Stimulated activated CD4-positive, alpha-beta T cell treated with anti-CD3 and anti-CD28 coated beads, Interleukin-4, amount 100 ng/mL, for 4 hours (primary cell): Measurements from ENCODE around the gene CFAP161.
"Not testable (repeated sequence)": the region's sequence is repeated elsewhere in the genome, so short reads cannot be mapped to it uniquely, and the experiment has no call there.

ENCODE experiments used
- DNase-seq, 2 experiments: peaks; one replicate each; pipeline ENCODE4 v3.0.0-alpha.2; 2020

CFAP161 gene

DNA sequence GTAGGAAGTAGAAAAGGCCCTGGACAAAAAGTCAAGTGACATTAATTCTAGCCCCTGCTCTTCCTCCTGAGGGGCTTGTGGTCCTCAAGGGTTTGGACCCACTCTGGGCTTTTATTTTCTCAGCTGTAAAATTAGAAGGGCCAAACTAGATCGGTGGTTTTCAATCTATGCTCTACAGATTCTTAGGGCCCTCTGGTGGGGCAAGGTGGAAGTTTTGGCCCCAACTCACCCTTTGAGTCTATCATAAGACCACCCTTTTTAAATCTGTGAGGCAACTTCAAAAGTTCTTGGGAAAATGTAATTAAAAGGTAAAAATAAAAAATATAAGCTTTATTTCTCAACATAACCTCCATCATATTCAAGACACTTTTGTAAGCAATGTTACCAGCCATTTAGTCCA, 25.6 kb upstream of the CFAP161 start:
- DNase-seq = no peak

DNA sequence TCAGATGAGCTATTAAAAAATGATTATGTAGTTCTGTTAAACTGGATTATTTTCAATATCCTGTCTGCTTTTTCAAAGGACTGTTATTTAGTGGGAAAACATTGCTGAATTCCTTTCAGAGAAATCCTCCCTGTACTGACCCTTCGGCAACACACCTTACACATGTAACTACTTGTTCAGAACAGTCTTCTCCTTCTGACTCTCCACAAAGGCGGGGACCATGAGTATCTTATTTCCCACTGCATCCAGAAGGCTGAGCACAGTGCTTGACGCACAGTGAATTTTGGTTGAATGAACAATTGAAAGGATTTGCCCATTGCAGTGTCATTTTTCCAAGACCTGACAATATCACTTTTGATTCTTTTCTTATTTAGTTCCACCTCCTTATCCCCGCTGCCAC, 23.1 kb upstream of the CFAP161 start:
- DNase-seq = no peak

DNA sequence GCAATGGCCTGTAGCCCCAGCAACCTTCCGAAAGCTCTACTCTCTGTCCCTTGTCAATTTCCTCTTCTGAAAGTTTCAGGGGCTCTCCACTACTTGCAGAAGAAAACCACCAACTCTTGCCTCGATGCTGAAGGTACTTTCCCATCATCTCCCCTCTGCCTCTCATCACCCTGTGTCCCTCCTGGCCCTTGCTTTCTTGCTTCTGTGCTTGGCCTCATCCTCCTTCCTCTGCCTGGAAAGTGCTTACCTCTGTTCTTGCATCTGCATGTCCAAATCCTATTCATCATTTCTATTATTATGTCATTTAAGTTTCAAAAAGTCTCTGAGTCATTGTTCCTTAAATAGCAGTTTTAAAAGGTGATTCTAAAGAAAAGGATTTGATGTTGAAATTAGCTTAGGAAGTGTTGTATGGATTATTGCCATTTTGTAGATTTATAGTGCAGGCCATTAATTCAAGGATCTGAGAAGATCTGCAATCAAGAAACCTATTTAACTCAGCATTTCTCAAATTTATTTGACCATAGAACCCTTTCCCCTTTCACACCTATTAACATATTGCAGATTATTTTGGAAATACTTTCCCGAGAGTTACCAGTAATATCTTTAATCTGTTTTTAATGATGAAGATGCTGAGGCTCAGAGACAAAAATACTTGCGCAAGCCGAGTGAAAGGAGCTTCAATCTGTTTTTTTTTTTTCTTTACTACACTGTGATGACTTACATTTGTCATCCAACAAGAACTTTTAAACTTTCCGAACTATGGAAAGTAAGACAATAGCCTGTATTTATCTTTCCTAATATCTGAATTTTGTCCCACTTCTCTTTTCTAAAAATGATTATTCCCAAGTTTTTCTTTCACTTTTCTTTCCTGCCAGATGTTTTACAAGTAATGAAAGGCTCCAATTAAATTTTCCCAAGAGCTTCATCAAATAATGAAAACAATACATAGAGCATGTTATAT, 22.3 kb upstream of the CFAP161 start:
- DNase-seq = no peak

DNA sequence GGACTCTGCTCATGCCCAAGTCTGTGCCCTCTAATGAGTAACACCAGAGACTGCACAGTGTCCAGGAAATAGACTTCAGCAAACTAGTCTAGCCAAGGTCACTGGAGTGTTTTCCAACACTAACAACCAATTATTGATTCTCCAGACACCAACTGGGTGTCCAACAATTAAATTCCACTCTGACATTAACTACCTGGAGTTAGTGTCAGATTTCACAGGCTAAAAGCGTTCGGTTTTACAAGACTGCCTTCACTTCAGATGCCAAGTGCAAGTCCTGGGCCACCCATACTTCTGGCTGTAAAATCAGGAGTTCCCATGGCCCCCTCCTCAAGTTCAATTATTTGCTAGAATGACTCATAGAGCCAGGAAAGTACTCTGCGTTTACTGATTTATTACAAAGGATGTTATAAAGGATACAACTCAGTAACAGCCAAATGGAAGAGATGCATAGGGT, 20.8 kb upstream of the CFAP161 start:
- no peak for DNase-seq

DNA sequence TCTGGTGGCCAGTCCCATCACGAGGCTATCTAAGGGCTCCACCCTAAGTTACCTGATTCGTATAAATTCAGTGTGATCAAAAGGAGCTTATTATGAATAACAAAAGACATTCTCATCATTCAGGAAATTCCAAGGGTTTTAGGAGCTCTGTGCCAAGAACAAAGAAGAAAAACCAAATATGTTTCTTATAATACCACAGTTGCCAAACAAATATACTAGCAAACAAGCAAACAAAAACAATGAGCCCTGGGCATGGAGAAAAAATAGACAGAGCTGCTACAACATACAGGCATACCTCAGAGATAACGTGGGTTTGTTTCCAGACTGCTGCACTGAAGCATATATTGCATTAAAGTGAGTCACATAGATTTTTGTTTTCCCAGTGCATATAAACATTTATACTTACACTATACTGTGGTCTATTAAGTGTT, 20.2 kb upstream of the CFAP161 start:
- DNase-seq = no peak

DNA sequence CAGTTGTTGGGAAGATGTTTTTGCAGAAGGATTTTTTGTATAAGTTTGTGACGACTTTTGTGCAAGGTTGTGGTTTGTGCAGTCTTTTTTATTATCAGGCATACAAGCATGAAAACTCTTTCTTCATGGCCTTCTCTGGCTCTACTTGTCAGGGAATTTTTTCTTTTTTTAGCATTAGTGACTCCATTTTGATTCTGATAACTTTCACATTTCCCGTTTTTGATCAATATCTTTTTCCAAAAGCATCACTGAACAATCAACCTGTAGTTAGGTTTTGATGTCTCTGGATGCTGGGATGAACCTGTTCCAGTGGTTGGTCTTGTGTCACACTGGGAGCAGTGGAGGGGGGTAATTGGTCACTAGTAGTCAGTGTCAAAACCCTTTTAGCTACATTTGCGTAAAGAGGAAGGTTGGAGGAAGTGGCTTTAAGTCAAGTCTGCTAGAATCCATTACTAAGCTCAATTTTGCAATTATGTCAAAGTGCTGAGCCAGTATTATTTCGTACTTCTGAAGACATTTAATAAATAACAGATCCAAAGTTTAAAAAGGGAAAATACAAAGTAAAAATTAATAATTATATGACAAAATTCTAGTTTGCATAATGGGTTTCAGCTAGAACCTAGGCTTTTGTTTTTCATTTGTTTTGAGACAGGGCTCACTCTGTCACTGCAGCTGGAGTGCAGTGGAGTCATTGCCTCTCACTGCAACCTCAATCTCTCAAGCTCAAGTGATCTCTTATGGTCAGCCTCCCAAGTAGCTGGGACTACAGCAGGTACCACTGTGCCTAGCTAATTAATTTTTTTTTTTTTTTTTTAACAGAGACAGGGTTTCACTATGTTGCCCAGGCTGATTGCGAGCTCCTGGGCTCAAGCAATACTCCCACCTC, 18.8 kb upstream of the CFAP161 start:
- DNase-seq = no peak

DNA sequence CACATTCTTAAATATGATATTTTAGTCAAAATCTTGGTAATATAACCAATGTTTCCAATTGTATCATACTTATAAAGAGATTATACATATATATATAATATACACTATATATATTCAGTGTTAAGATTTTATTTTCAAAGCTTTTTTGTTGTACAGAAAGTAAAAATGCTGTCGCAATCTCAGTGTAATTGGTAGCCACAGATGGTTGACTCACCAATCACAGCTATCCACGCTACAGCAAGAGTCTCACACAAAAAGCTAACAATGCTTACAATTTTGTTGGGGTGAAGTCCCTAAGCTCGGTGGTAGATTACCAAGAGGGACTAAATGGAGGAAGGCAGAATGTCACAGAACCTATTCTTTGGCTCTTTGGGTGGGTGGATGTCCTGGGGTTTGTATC, 16.9 kb upstream of the CFAP161 start:
- no peak for DNase-seq

DNA sequence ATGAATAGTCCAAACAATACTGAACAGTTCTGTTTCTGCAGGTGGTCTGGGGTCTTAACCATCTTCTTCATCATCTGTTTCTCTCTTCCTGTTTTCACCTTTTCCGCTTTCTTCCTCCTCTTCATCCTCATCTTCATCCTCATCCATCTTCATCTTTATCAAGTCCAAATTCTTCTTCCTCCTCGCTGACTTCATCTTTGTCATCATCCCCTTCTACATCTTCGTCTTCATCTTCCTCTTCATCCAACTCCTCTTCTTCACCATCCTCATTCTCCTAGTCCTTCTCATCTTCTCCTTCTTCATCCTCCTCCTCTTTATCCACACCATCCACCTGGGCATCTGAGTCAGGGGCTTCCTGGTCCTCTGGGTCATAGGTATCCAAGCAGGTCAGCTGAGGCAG, 16.5 kb upstream of the CFAP161 start:
- no peak for DNase-seq

DNA sequence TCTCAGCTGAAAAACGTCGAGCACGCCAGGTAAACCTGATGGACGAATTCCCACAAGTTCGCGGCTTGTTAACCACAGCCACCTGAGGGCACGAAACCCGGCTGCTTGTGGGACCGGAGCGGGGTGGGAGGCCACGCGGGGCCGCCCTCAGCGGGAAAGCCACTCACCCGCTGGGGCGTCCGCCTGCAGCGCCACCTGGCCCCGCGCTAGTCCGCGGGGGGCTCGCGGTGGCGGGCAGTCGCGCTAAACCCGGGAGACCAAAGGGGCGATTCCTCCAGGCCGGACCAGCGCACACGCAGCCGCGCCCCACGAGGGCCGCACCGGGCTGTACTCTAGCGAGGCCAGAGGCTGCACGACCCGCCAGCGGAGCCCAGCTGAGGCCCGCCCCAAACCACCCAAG, 15.7 kb upstream of the CFAP161 start:
- no peak for DNase-seq

DNA sequence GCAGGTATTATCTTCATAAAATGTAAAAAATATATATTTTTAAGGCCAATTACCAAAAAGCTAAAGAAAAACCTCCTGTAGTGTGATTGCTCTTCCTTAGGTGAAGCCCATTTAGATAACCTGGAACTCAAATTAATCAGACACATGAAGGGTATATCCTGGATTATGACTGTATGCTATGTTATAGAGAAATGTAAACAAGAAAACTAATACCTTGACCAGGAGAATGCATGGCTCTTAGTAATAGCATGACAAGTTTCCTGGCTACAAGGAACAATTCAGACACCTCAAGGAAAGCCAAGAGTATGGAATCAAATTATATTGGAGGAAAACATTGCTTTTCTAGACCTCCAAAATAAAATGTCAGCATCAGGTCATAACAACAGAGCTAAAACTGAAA, 14.0 kb upstream of the CFAP161 start:
- no peak for DNase-seq

DNA sequence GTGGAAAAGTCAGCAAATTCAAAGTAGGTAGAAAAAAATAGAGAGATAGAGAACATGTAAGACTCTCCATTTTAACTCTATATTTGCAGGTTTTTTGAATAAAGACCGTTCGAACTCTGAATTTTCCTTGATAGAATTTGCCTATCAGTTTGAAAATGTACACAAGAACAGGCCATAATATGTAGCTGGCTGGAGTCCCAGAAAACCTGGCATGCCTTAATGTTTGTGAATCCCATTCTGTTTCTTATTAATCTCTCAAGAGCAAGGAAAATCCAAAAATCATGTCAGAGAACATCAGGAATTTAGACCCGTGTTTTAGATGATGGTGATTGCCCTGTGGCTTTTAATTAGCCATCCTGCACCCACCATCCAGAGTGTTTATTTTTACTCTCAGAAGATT, 7.2 kb upstream of the CFAP161 start:
- DNase-seq = no peak

DNA sequence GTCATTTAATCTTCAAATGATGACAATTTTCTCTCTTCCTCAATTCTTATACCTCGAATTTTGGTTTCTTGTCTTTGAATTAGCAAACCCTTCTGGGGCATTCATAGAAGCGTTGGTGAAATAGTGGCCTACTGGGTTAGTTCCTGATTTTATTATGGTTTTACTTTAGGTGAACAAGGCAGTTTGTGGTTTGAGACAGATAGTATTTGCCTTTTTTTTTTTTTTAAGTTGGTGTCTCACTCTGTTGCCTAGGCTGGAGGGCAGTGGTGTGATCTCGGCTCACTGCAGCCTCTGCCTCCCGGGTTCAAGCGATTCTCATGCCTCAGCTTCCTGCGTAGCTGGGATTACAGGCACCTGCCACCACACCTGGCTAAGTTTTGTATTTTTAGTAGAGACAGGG, 7.4 kb downstream of the CFAP161 start:
- not testable (repeated sequence) for DNase-seq

DNA sequence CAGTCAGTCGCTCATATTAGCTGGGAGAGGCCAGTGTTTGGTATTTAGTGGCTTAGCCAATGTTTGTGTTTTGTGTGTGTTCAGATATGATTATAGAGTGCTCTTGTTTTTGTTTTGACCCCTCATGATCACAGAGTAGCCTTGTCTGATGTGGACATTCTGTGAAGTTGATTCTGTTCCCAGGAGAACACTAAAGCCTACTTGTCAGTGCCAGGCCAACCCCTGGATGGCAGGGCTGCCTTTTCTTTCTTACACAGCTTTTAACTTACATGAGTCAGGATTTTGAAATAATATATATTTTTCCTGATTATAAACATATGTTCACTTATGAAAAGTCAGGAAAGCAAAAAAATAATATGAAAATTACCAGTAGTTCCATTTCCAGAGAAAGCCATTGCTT, 11.9 kb downstream of the CFAP161 start:
- no peak for DNase-seq

DNA sequence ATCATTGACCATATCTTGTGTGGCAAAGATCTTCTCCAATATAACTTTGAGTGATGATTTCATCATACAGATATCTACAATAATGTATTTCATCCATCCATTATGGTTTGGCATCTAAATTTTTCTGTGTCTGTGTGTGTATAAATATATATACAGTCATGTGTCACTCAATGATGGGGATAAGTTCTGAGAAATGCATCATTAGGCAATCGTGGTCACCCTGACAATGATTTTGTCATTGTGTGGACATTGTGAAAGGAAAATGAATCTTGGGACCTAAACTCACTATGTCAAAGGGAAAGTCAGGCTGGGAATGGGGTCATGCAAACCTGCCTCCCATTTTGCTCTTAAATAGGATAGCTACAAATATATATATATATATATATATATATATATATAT, 12.4 kb downstream of the CFAP161 start:
- no peak for DNase-seq

DNA sequence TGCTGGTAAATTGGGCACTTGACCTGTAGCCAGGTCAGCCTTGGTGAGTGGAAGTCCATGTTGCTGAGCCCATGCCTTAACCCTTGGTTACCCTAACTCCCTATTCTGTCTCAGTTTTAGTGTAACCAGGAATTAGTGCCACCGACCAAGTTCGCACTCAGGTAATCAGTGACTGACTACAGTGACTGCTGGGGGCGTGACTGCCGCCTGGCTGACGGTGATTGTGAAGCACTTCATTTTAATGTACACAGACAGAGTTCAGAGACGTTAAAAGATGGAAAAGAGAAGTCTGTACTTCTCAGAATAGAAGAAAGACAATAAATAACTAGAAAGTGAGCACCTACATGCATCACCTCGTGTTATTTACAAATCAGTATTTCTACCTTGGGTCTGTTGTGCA, 17.3 kb downstream of the CFAP161 start:
- DNase-seq = no peak

DNA sequence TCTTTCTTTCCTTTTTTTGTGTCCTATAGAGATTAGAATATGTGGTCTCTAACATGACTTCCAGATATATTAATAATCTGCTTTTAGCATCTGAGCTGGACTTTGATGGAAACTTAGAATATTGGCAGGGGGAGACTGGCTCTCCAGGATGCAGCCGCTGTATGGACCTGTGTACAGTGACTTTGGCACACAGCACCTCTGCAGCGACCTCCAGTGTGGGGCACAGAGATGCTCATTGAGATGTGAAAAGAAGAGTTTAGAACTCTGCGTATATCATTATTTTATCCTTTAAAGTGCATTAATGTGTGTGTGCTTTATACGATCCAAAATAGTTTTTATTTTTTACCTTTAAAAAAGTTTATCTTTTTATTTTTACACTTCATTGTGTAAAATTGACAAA, 18.3 kb downstream of the CFAP161 start:
- no peak for DNase-seq

DNA sequence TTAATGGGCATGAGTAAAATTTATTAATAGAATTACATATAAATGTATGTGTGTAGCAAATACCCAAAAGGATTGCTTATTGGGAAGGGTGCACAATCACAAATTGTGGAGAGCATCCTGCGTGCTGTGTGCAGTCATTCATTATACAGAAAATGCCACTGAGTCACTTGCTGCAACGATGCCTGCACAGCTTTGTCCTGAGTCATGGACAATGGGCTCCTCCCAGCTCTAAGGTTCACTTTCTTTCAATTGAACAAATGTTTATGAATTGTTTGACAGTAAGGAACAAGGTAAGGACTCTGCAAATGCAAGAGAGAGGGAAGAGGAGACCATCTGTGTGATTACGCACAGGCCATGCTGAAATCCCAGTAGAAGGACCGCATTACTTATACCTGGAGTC, 18.7 kb downstream of the CFAP161 start:
- DNase-seq = no peak

DNA sequence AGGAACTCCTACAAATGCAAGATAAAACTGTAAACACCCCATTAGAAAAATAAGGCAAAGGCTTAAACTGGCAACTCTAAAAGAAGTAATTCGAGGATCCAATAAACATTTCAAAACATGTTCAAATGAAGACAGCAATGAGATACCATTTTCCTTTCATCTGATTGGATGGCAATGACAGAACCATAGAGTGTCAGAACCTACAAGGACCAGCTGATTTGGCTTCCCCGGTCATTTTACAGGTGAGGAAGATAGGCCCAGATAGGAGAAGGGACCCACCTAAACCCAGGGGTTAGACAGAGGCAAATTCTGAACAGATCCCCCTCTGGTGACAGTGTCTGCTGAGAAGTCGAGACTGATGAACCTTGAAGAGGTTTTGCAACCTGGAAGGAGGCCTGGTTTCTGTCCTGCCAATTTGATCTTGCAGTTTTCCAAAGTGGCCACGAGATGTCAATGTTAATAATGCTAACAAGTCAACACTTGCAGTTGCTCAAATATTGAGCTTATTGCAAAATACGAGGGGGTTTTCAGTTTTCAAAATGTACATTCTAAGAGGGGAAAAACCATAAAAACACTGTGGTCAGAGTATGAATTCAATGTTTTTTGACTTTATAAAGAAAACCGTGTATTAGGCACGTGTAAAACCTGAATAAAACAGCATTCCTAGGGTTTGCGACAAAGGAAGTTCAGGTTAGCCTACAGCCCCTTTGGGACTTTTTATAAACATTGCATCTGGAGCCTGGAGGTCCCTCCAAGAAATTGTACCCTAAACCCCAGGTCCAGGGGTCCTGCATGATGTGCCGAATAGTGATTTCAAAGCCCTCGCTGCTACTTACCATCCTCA, 21.5 kb downstream of the CFAP161 start:
- no peak for DNase-seq

DNA sequence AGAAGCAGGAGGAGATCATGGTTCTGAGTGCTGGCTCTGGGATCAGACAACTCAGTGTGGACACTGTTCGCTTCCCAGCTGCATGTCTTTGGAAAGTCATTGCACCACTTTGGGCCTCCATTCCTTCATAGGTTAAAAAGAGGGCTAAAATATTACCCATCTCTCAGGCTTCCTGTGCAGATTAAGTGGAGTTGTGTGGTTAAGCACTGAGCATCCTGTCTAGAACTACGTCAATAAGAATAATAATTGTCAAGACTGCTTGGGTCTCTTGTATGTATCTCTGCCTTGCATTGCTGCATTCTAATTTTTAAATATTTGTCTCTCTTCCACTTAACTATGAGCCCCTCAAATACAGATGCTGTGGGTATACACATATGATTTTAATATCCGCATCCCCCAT, 22.3 kb downstream of the CFAP161 start:
- DNase-seq = no peak

DNA sequence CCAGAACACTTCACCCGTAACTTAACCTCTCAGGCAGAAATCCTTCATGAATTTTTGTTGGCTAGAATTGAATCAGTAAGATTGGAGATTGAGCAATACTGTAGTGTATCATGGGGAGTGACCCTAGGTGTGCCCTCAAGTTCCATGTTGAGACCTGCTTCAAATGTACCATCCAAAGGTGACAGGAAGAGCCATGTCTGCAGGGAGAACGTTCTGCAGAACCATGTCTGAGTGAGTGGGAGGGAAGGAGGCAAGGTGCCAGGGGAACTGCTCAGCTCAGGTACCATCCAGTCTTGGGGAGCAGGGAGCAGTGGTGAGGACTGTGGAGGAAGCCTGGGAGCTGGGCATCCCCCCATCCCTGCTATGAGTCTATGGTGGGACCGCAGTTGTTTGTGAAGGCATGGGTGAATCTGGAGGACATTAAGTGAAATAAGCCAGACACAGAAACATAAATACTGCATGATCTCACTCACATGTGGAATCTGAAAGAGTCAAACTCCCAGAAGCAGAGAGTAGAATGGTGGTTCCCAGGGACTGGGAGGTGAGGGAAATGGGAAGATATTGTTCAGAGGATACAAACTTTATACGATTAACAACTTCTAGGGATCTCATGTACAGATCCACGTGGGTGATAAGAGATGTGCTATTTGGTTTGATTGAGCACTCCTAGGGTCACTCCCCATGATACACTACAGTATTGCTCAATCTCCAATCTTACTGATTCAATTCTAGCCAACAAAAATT, 23.3 kb downstream of the CFAP161 start:
- DNase-seq = no peak

DNA sequence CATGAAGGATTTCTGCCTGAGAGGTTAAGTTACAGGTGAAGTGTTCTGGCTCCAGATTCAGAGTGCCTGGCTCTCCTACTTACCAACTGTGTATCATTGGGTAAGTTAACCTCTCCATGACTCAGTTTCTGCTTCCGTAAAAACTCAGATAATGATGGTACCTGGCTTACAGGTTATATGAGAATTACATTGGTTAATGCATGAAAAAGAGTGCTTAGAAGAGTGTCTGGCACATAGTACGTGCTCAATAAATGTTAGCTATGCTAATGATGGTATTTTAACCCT, 23.8 kb downstream of the CFAP161 start:
- no peak for DNase-seq

DNA sequence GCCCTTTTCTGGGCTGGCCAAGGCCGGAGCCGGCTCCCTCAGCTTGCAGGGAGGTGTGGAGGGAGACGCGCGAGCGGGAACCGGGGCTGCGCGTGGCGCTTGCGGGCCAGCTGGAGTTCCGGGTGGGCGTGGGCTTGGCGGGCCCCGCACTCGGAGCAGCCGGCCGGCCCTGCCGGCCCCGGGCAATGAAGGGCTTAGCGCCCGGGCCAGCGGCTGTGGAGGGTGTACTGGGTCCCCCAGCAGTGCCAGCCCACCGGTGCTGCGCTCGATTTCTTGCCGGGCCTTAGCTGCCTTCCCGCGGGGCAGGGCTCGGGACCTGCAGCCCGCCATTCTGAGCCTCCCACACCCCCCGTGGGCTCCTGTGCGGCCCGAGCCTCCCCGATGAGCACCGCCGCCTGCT, 24.5 kb downstream of the CFAP161 start:
- not testable (repeated sequence) for DNase-seq
